Endothelial cell of umbilical vein (primary cell): ENCODE results near the gene MS4A10. TPM values are rescaled to one million over a fixed set of nuclear protein-coding genes. Genes with fewer than 3 reads are reported as not detected.

Experiments
- BruUV-seq: library from RNA; stranded (reverse); fragments of 400-500 nt; replicated peaks from 2 replicates; lab custom pipeline; 2021; lab: Mats Ljungman, UMichigan
- CTCF ChIA-PET: fragments of 300-600, 350-600 bp; sonication (Branson Sonifier 250); formaldehyde crosslinking; loops from one replicate; lab custom pipeline; 2021; ENCODE audit warnings: antibody characterized with exemption, inconsistent platforms; lab: Charles Lee
- POLR2A ChIA-PET: fragments of 300-600, 350-600 bp; sonication (Branson Sonifier 250); formaldehyde crosslinking; loops from one replicate; lab custom pipeline; 2021; ENCODE audit warnings: antibody characterized with exemption, inconsistent platforms; lab: Charles Lee
- DNase-seq: peaks from one replicate; pipeline ENCODE4 v3.0.0-alpha.2; 2011; ENCODE audit warnings: low read depth, low spot score
- FAIRE-seq: peaks from 2 replicates; lab custom pipeline; 2011; peaks lifted over from hg19 to GRCh38; lab: Jason Lieb, UNC
- H2AFZ ChIP-seq: 2 replicates; pipeline ENCODE4 v1.6.0; 2012; ENCODE audit warnings: low read depth, low read length, control low read depth, inconsistent platforms
- H3K27ac ChIP-seq: 2 replicates; pipeline ENCODE4 v1.5.1; 2011; ENCODE audit warnings: low read depth, mild to moderate bottlenecking, control low read depth, low read length, moderate library complexity; ENCODE audit not compliant: insufficient read depth
- H3K27me3 ChIP-seq, 2 experiments: 2 replicates each; pipeline versions ENCODE4 v1.6.0 to v1.6.1; 2011; ENCODE audit warnings: low read length in 2 of 2, mixed read lengths in 1 of 2; ENCODE audit not compliant: control insufficient read depth in 2 of 2, insufficient read depth in 2 of 2
- H3K36me3 ChIP-seq, 2 experiments: 2 replicates in 1 of 2; 3 replicates in 1 of 2; pipeline ENCODE4 v1.5.1; 2011; ENCODE audit warnings: low read length in 2 of 2, mild to moderate bottlenecking in 1 of 2, moderate library complexity in 1 of 2; ENCODE audit not compliant: control insufficient read depth in 2 of 2, insufficient read depth in 2 of 2; ENCODE audit errors: extremely low read depth in 1 of 2
- H3K4me1 ChIP-seq: 3 replicates; pipeline ENCODE4 v1.5.1; 2011; ENCODE audit warnings: mild to moderate bottlenecking, low read length; ENCODE audit not compliant: control insufficient read depth, insufficient read depth; ENCODE audit errors: extremely low read depth
- H3K4me2 ChIP-seq: 2 replicates; pipeline ENCODE4 v1.6.1; 2011; ENCODE audit warnings: low read length, control low read depth, mixed read lengths; ENCODE audit not compliant: insufficient read depth
- H3K4me3 ChIP-seq, 3 experiments: fragments of 200-600 bp in 1 of 3; sonication (generic), shearing (Covaris generic) in 1 of 3; replicated peaks in 1 of 3; 2 replicates each; pipeline ENCODE4 v1.5.1; 2011 to 2016; ENCODE audit warnings: control low read depth in 3 of 3, low read length in 3 of 3, mild to moderate bottlenecking in 2 of 3, inconsistent platforms in 1 of 3, low read depth in 1 of 3, moderate library complexity in 1 of 3; ENCODE audit not compliant: insufficient read depth in 1 of 3
- H3K79me2 ChIP-seq: 2 replicates; pipeline ENCODE4 v1.6.0; 2012; ENCODE audit warnings: low read length, inconsistent platforms; ENCODE audit not compliant: control insufficient read depth, insufficient read depth
- H3K9ac ChIP-seq: replicated peaks from 2 replicates; pipeline ENCODE3; 2011; ENCODE audit warnings: low read length, control low read depth; ENCODE audit not compliant: insufficient read depth; ENCODE audit errors: extremely low read depth
- H3K9me1 ChIP-seq: replicated peaks from 3 replicates; pipeline ENCODE4 v1.6.0; 2011; ENCODE audit warnings: mild to moderate bottlenecking, low read length; ENCODE audit not compliant: control insufficient read depth, insufficient read depth; ENCODE audit errors: extremely low read depth
- H3K9me3 ChIP-seq: replicated peaks from 2 replicates; pipeline ENCODE4 v1.5.1; 2012; ENCODE audit warnings: low read length, inconsistent platforms; ENCODE audit not compliant: control insufficient read depth, insufficient read depth
- H4K20me1 ChIP-seq: replicated peaks from 2 replicates; pipeline ENCODE3; 2011; ENCODE audit warnings: mild to moderate bottlenecking, low read length; ENCODE audit not compliant: control insufficient read depth, insufficient read depth; ENCODE audit errors: extremely low read depth
- CTCF ChIP-seq, 2 donors: IDR thresholded peaks; 1 replicate in 1 of 2; 2 replicates in 1 of 2; pipeline ENCODE4 v1.5.1; 2011; ENCODE audit warnings: low read length in 2 of 2, mild to moderate bottlenecking in 2 of 2, moderate library complexity in 2 of 2, control low read depth in 1 of 2, inconsistent platforms in 1 of 2, low read depth in 1 of 2; ENCODE audit not compliant: insufficient read depth in 1 of 2; ENCODE audit errors: extremely low read depth in 1 of 2
- EZH2 ChIP-seq: IDR thresholded peaks from 2 replicates; pipeline ENCODE4 v1.6.1; 2012; ENCODE audit warnings: borderline replicate concordance, low read depth, mild to moderate bottlenecking, moderate library complexity, low read length, inconsistent platforms; ENCODE audit not compliant: severe bottlenecking
- FOS ChIP-seq: IDR thresholded peaks from 2 replicates; pipeline ENCODE4 v1.6.1; 2011; ENCODE audit warnings: mild to moderate bottlenecking, low read length, moderate library complexity, borderline replicate concordance; ENCODE audit not compliant: insufficient read depth
- GATA2 ChIP-seq: IDR thresholded peaks from 2 replicates; pipeline ENCODE4 v1.7.0; 2011; ENCODE audit warnings: low read depth, mild to moderate bottlenecking, moderate library complexity, mixed read lengths, low read length; ENCODE audit not compliant: insufficient read length, insufficient read depth
- JUN ChIP-seq: IDR thresholded peaks from 2 replicates; pipeline ENCODE4 v1.6.1; 2011; ENCODE audit warnings: borderline replicate concordance, low read depth; ENCODE audit not compliant: insufficient read length, insufficient read depth
- MYC ChIP-seq: IDR thresholded peaks from one replicate; pipeline ENCODE4 v1.6.1; 2011; ENCODE audit warnings: mild to moderate bottlenecking, low read depth, low read length
- POLR2A ChIP-seq: IDR thresholded peaks from 2 replicates; pipeline ENCODE4 v1.6.1; 2012; ENCODE audit warnings: low read depth, mild to moderate bottlenecking, control low read depth, low read length
- POLR2AphosphoS5 ChIP-seq: IDR thresholded peaks from 2 replicates; pipeline ENCODE4 v1.6.1; 2012; ENCODE audit warnings: low read depth, mild to moderate bottlenecking, control low read depth, low read length, moderate library complexity; ENCODE audit not compliant: insufficient read depth
- dilution Hi-C: fragments of 300-500 bp; cut with MboI; formaldehyde crosslinking; loops from one replicate; pipeline ENCODE4 v1.15.0; 2019; ENCODE audit warnings: low sequenced_read_pairs; ENCODE audit not compliant: extremely low pct_ligation_motif_present
- intact Hi-C: fragments of 100-400 bp; cut with micrococcal nuclease; formaldehyde crosslinking; loops from one replicate; pipeline ENCODE4 v1.10.0; 2022
- polyA plus RNA-seq, 4 experiments: library from polyadenylated mRNA; depleted of rRNA in 3 of 4; stranded (reverse) in 3 of 4; unstranded in 1 of 4; fragments of >200 nt; gene quantifications; 2 replicates each; pipeline versions ENCODE4 v1.2.1 to v1.2.3, GENCODE V29; 2011 to 2012; ENCODE audit warnings: missing spikeins in 1 of 4
- total RNA-seq: library from RNA; stranded (reverse); gene quantifications from 2 replicates; pipeline ENCODE4 v1.2.3, GENCODE V29; 2021
- TF ChIP-seq, protein P1 (sequence below): IDR thresholded peaks from 2 replicates; pipeline ENCODE4 v1.6.1; 2011; ENCODE audit not compliant: insufficient read depth, insufficient read length

MS4A10 gene
- total and polyA plus RNA-seq, 2 donors (not counting 3 experiments of a cell fraction or from before 2014, with no cell fraction given), result not detected

DNA sequence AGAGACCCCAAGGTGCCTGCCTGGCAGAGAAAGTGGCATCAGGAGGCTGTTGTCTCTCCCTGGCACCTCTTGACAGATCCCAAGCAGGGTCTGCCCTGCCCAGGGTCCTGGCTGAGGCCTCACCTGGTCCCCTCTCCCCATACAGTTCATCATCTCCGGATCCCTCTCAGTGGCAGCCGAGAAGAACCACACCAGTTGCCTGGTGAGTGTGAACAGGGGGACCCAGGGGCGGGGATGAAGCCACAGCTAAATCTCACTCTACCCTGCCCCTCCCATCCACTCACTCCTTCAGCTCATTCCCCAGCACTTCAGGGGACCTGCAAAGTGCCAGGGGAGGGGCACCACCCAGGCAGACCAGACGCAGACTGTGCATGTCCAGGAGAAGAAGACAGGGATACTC lies 14.0 kb upstream of the MS4A10 start:
- no peaks in the 10 kb centered on the region for H3K9me3 ChIP-seq
- H3K9ac ChIP-seq, result no peak overlapping the region
- H3K36me3 ChIP-seq, result no peaks in the 10 kb centered on the region
- no peak overlapping the region for H2AFZ ChIP-seq
- no TSS peak for BruUV-seq
- no peaks in the 10 kb centered on the region for H3K79me2 ChIP-seq
- no peaks in the 10 kb centered on the region for H3K9me1 ChIP-seq
- DNase-seq (no peak), FAIRE-seq (no peak)
- no peak overlapping the region for H3K4me2 ChIP-seq
- H3K4me1 ChIP-seq, result peaks cover 12% of the 10 kb centered on the region
- H3K27me3 ChIP-seq, result peaks cover 0 to 6% of the 10 kb centered on the region in 2 experiments
- no peaks in the 10 kb centered on the region for H4K20me1 ChIP-seq
- ChIA-PET POLR2A (no interaction called here), CTCF (interaction anchor here (1.6 to 5.3 kb wide), 4 partner anchors 8 to 128 kb away, joined by 5 to 47 read pairs (median 12); no protein-coding TSS in a partner anchor)
- TF ChIP-seq FOS (no peak), EZH2 (no peak), GATA2 (no peak), POLR2A (no peak), MYC (no peak), JUN (no peak), CTCF (IDR thresholded peaks at IDR 0.05; ENCODE audit: extremely low read depth in 1 of 2, insufficient read depth in 1 of 2, low read depth in 1 of 2, low read length in 2 of 2) (no peak), POLR2AphosphoS5 (no peak)
- TF ChIP-seq, protein P1, sequence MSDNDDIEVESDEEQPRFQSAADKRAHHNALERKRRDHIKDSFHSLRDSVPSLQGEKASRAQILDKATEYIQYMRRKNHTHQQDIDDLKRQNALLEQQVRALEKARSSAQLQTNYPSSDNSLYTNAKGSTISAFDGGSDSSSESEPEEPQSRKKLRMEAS, result no peak
- H3K27ac ChIP-seq, result no peak overlapping the region
- H3K4me3 ChIP-seq, result no peak overlapping the region
- dilution Hi-C loops (no loop called here), intact Hi-C loops (no loop called here)
